ENCODE results near the gene ATXN1.
"Not testable (repeated sequence)": the region's sequence is repeated elsewhere in the genome, so short reads cannot be mapped to it uniquely, and the experiment has no call there.

The ATXN1 gene

DNA sequence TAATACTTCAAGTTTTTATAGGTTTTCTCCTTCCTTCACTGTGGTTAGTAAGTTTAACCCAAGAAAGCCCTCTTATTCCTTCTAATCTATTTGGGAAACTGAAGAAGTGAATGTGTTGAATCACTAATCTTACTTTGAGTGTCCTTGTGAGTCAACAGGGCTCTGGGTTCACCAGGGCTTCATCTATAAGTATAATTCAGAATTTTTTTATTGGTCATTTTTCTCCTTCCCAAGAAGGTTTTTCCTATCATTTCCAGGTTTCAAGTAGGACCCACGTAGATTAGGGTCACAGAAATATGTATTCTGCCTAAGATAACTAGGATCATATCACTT lies 191.1 kb downstream of the ATXN1 start:
- DNase-seq (ENCODE audit: low spot score): no peak

DNA sequence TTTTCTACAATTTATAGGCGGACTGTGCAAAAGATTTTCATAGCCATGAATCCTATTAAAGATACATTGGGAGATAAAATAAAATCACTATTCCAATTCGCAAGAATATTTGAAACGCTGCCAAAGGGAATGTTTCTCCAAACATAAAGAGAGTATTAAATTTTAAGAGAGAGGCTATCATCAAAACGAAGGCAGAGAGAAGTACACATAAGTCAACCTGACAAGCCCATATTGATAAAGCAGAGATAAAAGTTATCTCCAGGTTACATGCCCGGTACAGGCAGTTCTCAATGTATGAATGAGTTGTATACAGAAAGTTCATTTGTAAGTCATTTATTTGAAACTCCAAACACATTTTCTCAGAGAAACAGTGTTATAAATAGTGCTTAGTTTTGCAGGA lies 193.1 kb downstream of the ATXN1 start:
- DNase-seq (ENCODE audit: low spot score): no peak

DNA sequence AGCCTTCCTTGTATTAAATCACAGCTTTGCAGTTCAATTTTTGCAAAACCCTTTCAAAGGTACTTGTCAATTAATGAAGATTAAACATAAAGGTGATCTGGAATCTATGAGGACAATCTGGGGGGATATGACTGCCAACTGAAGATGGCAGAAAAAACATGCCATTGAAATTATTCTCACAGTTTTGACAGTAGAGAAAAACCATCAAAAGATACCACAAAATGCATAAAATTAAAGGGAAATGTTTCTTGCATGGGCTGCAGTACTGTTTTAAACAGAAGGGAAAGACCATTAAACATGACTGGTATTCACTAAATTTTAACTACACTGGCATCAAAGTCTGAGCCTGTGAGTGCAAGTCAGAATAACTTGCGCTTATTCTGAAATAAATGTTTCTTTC lies 194.2 kb downstream of the ATXN1 start:
- no peak for DNase-seq (ENCODE audit: low spot score)

DNA sequence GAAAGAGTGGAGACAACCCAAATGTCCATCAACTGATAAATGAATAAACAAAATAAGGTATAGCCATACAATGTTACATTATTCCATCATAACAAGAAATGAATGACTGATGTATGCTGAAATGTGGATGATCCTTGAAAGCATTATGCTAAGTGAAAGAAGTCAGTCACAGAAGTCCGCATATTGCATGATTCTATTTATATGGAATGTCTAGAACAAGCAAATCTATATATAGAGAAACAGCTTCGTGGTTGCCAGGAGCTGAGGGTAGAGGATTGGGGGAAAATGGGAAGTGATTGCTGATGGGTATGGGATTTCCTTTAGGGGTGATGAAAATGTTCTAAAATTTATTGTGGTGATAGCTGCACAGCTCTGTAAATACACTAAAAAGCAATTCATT lies 196.8 kb downstream of the ATXN1 start:
- DNase-seq (ENCODE audit: low spot score): no peak

DNA sequence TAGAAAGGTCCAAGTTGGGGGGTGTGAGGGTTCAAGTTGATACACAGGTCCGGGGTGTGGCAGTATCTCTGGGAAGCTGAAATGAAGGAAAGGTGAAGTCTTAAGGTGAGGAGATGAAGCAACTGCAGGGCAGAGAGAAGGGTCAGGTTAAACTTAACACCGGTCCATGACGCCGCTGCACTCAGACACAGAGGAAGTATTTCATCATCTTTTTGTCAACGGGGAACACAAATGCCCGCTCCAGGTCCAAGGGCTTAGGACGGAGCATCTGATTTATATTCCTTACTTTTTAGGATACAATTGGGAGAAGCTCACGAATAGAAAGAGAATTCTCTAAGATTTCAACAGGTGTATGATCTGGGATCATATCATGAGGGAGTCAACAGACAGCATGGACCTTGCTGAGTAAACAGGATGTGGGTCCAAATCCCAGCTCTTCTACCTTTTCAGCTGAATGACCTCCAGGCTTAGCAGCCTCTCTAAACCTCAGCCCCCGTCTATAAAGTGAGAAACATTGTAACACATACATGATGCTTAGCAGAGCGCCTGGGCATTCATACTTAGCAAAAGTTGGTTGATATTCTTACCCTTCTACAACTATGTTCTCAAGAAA lies 197.5 kb downstream of the ATXN1 start:
- DNase-seq (ENCODE audit: low spot score): no peak

DNA sequence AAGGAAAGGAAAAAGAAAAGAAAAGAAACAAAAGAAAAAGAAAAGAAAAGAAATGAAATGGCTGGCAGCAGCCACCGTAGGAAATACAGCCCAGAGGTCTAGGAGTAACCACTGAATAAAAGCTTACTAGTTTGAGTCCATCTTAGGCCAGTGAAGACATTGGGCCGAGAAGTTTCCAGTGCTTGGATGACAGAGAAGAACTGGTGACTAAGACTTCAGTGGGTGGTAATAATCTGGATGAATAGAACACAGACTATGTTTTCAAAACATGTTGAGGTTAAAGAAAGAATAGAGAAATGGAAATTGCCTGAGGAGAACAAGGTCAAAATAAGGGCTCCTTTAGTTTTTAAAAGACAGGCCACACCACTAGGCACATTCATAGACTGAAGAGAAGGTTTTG lies 198.8 kb downstream of the ATXN1 start:
- no peak for DNase-seq (ENCODE audit: low spot score)

DNA sequence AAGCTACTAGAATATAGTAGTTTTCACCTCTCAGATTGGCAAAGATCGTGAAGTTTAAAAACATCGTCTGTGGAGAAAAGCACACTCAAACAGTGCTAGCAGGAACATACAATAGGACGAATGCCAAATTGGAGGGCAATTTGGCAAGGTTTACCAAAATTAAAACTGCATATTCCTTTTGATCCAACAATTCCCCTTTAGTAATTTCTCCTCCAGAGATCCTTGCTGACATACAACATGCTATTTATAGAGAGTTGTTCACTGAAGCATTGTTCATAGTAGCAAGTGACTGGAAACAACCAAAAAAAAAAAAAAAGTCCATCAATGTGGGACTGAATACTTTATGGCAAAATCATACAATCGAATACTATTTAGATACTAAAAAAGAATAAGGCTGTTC lies 202.2 kb downstream of the ATXN1 start:
- DNase-seq (ENCODE audit: low spot score): no peak

DNA sequence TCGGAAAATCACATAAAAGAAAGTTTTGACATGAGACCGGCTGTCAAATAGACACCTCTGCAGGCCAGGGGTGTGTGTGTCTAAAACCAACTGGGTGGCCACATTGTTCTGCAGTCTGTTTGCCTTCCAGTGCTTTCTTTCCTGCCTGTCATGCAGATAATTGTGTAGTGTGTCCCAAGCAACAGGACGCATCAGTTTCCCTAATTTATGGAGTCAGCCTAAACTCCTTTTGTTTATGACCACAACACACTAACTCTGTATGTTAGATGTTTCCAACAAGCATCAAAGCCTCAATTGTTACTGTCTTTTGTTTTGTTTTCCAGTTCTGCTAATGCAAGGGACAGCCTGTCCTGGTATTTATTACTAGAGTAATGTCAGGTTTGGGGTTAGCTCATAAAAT lies 205.7 kb downstream of the ATXN1 start:
- DNase-seq (ENCODE audit: low spot score): no peak

DNA sequence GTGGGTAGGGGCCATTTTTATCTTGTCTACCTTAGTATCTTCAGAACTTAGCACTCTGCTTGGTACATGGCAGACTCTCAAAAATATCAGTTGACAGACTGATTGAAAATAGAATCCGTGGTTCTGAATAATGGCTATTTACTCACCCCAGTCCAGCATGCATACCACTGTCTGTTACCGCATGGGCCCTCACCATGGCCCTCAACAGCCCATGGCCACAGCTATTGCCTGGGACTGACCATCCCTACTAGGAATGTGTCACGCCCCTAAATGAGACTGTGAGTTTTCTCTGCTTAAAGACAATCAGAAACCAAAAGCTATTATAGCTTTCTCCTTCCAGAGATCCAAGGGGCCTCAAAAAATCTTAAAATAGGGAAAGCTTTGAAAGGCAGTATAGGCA lies 207.7 kb downstream of the ATXN1 start:
- no peak for DNase-seq (ENCODE audit: low spot score)

DNA sequence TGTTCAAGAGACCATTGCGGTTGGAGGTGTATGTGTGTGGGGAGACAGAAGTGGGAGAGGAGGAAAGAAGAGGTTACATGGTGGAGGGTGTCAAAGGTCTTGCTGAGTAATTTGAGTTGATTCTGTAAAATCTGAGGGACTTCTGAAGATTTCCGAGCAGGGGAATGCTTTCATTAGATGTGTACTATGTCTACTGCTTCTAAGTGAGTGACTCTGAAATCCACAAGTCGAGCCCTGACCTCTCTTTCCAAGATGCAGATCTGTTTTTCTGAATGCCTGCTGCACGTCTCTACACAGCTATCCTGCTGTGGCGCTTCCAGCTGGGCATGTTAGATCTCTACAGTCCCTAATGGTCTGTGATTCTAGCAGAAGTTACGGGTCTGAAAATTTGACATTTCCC lies 209.8 kb downstream of the ATXN1 start:
- no peak for DNase-seq (ENCODE audit: low spot score)

DNA sequence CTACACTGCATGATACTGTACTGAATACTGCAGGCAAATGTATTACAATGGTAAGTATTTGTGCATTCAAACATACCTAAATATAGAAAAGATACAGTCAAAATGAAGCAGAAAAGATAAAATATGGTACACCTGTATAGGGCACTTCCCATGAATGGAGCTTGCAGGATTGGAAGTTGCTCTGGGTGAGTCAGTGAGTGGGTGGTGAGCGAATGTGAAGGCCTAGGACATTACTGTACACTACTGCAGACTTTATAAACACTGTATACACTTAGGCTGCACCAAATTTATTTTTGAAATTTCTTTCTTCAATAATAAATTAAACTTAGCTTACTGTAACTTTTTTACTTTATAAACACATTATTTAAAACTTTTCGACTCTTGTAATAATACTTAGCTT lies 213.1 kb downstream of the ATXN1 start:
- peak; percentile 12 for DNase-seq (ENCODE audit: low spot score)

DNA sequence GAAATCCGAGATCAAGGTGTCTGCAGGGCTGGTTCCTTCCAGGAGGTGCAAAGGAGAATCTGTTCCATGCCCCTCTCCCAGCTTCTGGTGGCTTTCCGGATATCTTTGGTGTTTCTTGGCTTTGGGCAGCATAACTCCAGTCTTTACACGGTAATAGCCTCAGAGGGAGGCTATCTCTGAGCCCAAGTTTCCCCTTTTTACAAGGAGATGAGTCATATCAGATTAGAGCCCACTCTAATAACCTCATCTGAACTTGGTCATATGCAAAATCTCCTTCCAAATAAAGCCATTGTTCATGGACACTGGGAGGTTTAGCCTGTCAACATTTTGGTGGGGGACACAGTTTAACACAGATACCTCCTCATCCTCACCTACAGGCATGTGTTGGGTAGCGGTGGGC lies 213.7 kb downstream of the ATXN1 start:
- DNase-seq (ENCODE audit: low spot score): no peak

DNA sequence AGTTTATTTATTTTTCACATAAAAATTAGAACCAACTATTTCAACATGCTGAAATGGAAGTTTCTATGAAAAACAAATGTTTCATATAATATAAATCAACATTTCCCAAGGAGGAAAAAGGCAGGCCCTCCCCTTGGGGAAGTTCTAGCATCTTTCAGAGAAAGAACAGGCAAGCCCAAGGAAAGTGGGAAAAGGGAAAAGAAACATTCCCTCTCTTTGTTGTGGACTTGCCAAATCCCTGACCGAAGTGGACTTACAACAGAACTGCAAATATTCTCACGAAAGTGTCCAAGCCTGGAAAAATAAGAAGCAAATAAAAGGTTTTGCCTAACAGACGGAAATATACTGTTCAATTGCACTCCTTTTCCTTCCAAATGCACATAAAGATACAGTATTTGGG lies 214.4 kb downstream of the ATXN1 start:
- DNase-seq (ENCODE audit: low spot score): no peak

DNA sequence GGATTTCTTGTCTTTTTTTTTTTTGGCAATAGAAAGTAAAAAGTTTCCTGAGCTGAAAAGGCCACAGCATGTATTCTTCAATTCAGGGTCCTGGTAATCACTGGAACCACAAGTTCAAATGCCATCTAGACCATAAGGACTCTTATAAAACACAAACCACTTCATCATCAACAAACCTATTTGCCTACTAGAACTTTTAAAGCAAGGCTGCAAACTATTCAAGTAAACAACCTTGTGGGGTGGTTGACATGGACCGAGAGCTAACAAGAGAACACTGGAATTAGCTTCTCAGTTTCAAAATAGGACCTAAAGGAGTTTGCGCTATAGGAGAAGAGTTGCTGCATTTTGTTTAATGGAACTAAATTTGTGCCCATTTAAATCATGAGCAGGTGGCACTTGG lies 215.9 kb downstream of the ATXN1 start:
- no peak for DNase-seq (ENCODE audit: low spot score)

DNA sequence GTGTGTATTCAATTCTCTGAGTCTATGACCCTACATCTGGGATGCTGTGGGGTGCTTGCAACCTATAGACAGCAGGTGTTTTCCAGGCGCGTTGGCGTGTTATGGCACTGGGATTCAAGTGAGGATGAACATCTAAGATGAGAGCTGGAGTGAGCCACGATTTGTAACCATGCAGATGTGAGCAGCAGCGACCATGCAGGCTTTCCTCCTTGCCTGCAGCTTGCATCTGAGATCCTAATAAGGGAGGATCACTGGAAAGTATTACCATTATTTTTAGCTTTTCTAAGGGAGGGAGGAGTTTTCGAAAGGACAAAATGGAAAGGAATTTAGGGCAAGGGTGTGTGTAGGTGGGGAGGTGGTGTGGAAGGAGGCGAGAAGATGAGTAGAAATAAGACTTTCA lies 216.7 kb downstream of the ATXN1 start:
- DNase-seq (ENCODE audit: low spot score): no peak

DNA sequence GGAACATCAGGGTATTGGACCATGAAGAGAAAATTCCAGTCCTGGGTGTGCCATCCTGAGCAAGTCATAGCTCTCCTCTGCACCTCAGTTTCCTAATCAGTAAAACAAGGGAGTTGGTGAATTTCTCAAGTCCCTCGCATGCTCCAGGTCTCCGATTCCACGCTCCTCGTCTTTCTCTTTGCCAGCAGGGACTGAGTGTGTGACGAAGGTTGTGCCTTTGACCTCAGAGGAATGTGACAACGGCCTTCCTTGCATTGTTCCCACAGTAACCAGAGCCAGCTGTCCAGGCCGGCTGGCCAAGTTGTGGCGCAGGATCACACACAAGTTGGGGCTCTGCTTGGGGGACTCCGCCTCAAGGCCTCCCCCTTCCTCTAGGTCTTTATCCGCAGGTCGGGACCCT lies 217.3 kb downstream of the ATXN1 start:
- DNase-seq (ENCODE audit: low spot score): peak; percentile 86

DNA sequence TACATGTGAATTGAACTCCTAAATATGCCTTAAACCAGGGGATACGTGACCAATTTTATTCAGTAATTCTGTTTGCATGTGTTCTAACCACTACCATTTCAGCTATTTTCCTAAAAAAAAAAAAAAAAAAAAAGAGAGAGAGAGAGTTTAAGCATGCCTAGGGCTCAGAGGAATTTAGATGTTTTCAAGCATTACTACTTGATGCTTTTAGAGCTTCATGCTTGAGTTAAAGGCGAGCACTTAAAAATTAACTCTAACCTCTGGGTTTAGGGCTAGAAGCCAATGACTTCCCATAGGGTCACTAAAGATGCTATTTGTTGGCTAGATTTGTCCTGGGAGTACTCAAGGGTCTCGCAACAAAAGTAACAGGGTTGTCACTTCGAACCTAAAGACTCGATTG lies 217.7 kb downstream of the ATXN1 start:
- peak; percentile 73 for DNase-seq (ENCODE audit: low spot score)

DNA sequence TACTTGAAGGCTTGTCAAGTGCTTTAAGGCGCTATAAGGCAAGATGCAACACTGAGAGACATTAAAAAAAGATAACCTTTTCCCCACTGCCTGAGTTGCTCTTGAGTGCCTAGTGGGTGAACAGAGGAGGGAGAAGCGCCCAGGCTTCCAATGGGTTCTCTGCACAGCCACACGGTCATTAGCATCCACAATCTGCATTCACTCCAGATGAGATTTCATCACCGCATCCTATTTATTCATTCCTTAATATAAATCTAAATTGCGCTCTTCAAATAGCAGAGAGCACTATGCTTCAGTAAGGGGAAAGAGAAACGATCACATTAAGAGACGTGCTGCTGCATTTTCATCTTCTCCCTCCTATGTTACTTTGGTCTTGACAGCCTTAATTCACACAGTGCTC lies 219.2 kb downstream of the ATXN1 start:
- DNase-seq (ENCODE audit: low spot score): no peak

DNA sequence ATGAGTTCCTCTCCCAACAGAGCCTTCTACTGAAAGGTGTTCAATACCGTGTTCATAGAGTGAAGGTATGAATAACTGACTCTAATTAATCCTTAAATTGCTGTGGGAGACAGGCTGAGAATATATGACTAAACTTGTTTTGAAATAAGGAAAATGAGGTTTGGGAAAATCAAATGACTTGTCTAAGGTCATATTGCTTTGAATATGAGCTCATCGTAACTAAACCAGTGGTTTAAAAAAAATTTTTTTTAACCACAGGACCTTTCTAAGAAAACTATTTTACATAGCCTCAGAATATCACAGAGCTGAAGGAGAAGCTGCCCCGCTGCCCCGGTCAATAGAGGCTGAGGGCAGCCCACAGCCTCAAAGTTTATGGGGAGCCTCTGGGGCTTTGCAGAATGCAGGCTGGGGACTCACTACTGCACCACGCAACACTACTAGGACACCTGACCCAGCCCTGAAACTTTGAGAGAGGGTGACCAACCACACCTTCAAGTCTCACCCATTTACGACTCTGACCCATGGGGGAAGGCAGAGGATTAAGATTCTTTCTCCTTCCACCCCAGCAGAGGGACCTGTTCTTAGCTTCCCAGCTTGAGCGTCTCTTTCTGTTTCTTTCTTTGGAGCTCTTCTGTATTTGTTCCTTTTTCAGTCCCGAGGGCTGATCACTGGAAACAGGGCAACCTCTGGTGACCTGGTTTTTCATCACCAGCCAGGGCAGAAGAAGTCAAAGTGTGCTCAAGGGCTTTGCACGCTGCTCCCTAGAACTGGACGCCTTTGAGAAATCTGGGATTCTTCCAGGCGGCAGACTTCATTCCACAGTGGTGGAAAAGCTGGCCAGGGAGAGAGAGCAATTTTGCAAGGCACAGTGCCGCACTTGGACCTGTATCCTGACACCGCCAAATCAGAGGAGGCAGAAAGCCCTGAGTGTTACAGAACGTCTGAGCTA lies 220.2 kb downstream of the ATXN1 start:
- no peak for DNase-seq (ENCODE audit: low spot score)

DNA sequence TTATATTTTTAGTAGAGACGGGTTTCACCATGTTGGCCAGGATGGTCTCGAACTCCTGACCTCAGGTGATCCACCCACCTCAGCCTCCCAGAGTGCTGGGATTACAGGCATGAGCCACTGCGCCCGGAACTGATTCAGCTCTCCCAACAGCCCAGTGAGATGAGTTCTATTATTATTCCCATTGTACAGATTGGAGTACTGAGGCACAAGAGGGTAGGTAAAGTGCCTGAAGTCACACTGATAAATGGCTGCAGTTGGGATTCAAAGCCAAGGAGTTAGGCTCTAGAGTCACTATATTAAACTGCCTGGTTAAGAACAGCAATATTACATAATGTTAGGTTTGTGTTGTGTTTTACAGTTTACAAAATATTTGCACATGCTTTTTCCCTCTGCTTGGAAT lies 220.9 kb downstream of the ATXN1 start:
- DNase-seq (ENCODE audit: low spot score): not testable (repeated sequence)

DNA sequence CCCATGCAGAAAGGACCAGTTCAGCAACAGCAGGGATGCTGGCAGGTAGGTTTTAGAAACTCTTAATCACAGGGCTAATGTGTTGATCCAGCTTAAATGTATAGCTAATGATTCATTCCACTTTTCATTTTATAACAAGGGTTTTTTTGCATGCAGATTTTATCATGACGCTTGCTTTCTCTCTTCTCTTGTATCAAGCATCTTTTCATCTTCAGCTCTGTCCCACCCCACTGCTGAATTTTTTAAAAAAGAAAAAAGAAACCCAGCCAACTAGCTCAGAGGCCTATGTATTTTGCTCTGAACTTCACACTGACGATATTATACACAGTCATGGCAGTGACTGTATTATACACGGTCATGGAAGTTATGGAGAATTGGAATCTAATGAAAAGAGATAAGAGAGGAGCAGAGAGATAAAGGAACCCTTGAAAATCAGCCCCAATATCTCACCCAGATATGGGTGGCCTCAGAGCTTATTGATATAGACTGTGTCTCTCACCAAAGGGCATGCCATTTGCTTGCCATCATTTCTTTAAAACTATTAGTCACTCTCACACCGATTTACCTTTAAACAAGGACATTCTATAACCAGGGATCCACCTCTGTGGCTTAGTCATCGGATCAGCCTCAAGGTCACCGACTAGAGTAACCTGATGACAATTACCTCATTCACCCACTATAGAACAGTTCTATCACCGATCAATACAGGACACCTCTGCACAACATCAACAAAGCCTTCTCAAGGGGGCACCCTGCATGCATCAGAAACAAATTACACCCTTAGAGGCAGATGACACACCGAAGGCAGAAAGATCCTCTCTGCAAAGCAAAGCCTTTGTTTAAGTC lies 222.0 kb downstream of the ATXN1 start:
- DNase-seq (ENCODE audit: low spot score): peak; percentile 46

DNA sequence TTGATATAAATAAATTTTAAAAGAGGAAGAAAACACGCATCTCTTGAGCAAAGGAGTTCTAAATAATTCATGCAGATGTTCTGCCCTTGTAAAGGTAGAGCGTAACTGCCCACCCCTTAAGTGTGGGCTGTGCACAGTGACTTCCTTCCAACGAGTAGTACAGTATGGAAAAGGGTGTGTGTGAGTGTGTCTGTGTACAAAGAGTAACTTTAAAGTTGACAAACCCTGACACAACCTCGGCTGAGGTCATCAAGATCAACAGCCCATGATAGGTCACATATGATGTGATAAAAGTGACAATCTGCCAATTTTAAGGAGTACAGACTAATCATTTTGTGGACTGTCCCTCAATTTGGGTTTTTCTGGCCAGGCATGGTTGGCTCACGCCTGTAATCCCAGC lies 225.7 kb downstream of the ATXN1 start:
- DNase-seq (ENCODE audit: low spot score): no peak

DNA sequence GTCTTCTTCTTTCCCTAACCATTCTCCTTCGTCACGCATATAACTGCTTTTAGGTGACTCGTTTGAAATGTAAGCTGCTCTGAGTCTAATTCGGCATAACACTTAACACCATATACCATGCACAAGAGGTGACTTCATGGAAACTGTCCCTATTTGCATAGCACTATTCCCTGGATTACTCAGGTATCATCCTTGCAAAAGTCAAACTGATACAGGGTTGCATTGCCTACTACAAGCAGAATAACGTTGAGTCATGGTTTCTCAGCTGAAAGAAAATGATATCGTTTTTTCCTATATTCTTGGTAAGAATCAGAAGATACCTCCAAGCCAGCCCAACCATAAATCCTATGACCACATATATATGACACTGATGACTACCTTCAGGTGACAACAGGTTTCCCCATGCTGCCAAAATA lies 227.5 kb downstream of the ATXN1 start:
- DNase-seq (ENCODE audit: low spot score): no peak
